AG04449 (cell line): ENCODE data around the gene EEPD1.

Experiments
- CTCF ChIA-PET: fragments of 350-600 bp; formaldehyde crosslinking; extraction: SDS; loops from one replicate; lab custom pipeline; 2021; ENCODE audit warnings: antibody characterized with exemption; lab: Yijun Ruan, JAX
- POLR2A ChIA-PET: fragments of 400-600, 350-600 bp; formaldehyde crosslinking; extraction: SDS; loops from one replicate; lab custom pipeline; 2020; ENCODE audit warnings: antibody characterized with exemption, inconsistent platforms; lab: Yijun Ruan, JAX
- DNase-seq: peaks from one replicate; pipeline ENCODE4 v3.0.0-alpha.2; 2010; ENCODE audit warnings: low read depth, low spot score
- H3K4me3 ChIP-seq: 2 replicates; pipeline ENCODE4 v1.5.1; 2011; ENCODE audit warnings: low read depth, mild to moderate bottlenecking, control low read depth, low read length
- CTCF ChIP-seq: IDR thresholded peaks from one replicate; pipeline ENCODE4 v1.5.1; 2011; ENCODE audit warnings: mild to moderate bottlenecking, moderate library complexity, low read length, control low read depth, inconsistent platforms; ENCODE audit not compliant: insufficient read depth; ENCODE audit errors: missing control alignments

The EEPD1 gene

GRCh38 chr7:36309716-36310115 lies 156.7 kb downstream of the EEPD1 start:
- CTCF ChIA-PET, result interaction anchor here (1.2 to 4.1 kb wide), 3 partner anchors 9 to 325 kb away, joined by 3 to 36 read pairs (median 3); no protein-coding TSS in a partner anchor
- no peak overlapping the region for H3K4me3 ChIP-seq
- no peak for DNase-seq

DNA sequence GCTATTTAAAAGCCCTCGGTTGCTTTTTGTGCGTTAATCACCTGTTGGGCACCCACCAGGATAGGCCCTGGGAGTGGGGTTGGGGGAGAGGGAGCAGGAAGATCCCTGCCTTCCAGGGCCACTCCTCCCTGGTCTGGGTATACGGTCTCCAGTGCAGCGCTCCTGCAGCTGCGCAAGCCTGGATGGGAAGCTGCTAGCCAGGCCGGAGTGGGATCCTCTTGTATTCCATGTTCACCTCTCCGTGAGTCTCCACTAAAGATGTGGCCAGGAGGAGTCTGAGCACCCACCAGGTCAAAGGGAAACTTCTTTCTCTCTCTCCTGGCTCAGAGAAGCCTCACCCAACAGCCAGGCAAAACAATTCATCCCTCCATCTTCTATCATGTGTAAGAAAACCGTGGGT lies 157.8 kb downstream of the EEPD1 start:
- H3K4me3 ChIP-seq, result no peak overlapping the region
- POLR2A ChIA-PET, result no interaction called here
- CTCF ChIA-PET, result interaction anchor here (1.2 to 4.1 kb wide), 2 partner anchors 8 to 324 kb away, joined by 3 to 36 read pairs; no protein-coding TSS in a partner anchor
- TF ChIP-seq CTCF, result no peak
- no peak for DNase-seq

More at GRCh38 chr7:36309716-36310115, 156.7 kb downstream of the EEPD1 start:
- POLR2A ChIA-PET, result no interaction called here
- TF ChIP-seq CTCF, result no peak

GRCh38 chr7:36311539-36311938 lies 158.5 kb downstream of the EEPD1 start:
- no peak for DNase-seq
- ChIA-PET CTCF (interaction anchor here (2.5 kb wide), 1 partner anchor 9 kb away, joined by 9 read pairs; no protein-coding TSS in a partner anchor), POLR2A (no interaction called here)
- H3K4me3 ChIP-seq, result no peak overlapping the region
- no peak for TF ChIP-seq CTCF

GRCh38 chr7:36312064-36312914 lies 159.2 kb downstream of the EEPD1 start:
- POLR2A ChIA-PET, result interaction anchor here (0.7 kb wide), 1 partner anchor 222 kb away, joined by 3 read pairs; no protein-coding TSS in a partner anchor
- H3K4me3 ChIP-seq, result no peak overlapping the region
- CTCF ChIA-PET, result interaction anchor here (1.1 to 10.2 kb wide), 5 partner anchors 9 to 327 kb away, joined by 3 to 96 read pairs (median 5); no protein-coding TSS in a partner anchor
- DNase-seq, result no peak
- peak; percentile 15 for TF ChIP-seq CTCF

- POLR2A ChIA-PET, result interaction anchor here (0.7 kb wide), 1 partner anchor 222 kb away, joined by 3 read pairs; no protein-coding TSS in a partner anchor
- CTCF ChIA-PET, result interaction anchor here (1.1 to 10.2 kb wide), 6 partner anchors 8 to 328 kb away, joined by 3 to 96 read pairs (median 4); no protein-coding TSS in a partner anchor
- TF ChIP-seq CTCF, result no peak
- no peak overlapping the region for H3K4me3 ChIP-seq
- no peak for DNase-seq
Measured at GRCh38 chr7:36312915-36313334, 159.9 kb downstream of the EEPD1 start.

DNA sequence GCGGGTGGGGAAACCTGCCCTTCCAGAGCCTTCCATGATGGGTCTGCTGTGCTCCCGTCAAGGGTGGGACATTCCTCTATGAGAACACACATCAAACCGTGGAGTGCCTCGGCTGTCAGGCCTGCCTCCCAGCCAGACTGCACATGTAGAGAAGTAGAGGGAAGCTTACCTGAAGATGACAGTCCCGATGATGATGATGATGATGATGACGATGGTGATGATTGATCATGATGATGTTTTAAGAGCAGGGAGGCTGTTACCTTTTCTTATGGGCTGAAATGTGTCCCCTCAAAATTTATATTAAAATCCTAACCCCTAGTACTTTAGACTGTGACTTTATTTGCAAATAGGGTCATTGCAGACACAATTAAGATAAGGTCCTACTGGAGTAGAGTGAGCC lies 160.6 kb downstream of the EEPD1 start:
- DNase-seq, result no peak
- H3K4me3 ChIP-seq, result no peak overlapping the region
- POLR2A ChIA-PET, result no interaction called here
- CTCF ChIA-PET, result interaction anchor here (1.1 to 10.2 kb wide), 7 partner anchors 7 to 328 kb away, joined by 3 to 151 read pairs (median 5); no protein-coding TSS in a partner anchor
- no peak for TF ChIP-seq CTCF
